ENCODE data around the gene KLHL18. TPM values are rescaled to one million over a fixed set of nuclear protein-coding genes. Genes with fewer than 3 reads are reported as not detected.
"Not testable (repeated sequence)": the region's sequence is repeated elsewhere in the genome, so short reads cannot be mapped to it uniquely, and the experiment has no call there.

The KLHL18 gene
- total and polyA plus RNA-seq, 12 donors = 32.1 to 85.7 (median 45.2) TPM

DNA sequence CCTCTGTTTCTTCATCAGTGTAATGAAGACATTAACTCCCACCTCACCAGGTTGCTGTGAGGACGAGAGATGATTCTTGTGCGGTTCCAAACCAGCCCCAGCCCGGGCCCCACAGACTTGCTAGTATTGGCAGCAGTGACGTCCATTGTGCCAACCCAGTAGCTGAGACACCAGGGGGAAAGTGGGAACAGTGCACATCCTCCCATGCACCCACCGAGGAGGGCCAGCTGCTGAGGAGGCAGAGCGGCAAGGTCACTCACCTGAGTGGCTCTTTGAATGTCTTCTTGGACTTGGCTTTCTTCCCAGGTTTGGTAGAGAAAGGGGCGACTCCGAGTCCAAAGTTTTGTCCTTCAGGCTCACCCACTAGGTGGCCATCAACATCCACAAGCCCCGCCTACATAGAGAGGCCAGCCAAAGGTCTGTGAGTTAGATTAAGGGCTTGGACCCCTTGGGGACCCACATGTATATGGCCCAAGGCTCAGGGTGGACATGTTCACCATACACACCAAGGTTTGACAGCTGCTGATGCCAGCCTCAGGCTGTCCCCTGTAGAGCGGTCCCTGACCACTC lies 38.1 kb upstream of the KLHL18 start:
- TF ChIP-seq, protein P1, sequence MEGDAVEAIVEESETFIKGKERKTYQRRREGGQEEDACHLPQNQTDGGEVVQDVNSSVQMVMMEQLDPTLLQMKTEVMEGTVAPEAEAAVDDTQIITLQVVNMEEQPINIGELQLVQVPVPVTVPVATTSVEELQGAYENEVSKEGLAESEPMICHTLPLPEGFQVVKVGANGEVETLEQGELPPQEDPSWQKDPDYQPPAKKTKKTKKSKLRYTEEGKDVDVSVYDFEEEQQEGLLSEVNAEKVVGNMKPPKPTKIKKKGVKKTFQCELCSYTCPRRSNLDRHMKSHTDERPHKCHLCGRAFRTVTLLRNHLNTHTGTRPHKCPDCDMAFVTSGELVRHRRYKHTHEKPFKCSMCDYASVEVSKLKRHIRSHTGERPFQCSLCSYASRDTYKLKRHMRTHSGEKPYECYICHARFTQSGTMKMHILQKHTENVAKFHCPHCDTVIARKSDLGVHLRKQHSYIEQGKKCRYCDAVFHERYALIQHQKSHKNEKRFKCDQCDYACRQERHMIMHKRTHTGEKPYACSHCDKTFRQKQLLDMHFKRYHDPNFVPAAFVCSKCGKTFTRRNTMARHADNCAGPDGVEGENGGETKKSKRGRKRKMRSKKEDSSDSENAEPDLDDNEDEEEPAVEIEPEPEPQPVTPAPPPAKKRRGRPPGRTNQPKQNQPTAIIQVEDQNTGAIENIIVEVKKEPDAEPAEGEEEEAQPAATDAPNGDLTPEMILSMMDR (IDR thresholded peaks at IDR 0.05) = no peak
- Histone ChIP-seq H3K4me3 (no peak overlapping the region), H3K27me3 (no peaks in the 10 kb centered on the region), H3K36me3 (no peaks in the 10 kb centered on the region), H3K27ac (no peak overlapping the region), H3K4me1 (no peaks in the 10 kb centered on the region), H3K9me3 (no peaks in the 10 kb centered on the region)
- WGBS, 2 donors = 86 to 87% methylated on average over 10 of the region's 10 CpGs
- intact Hi-C loops (cut with DNase I) = no loop called here
- no peak for ATAC-seq
- DNase-seq = no peak

DNA sequence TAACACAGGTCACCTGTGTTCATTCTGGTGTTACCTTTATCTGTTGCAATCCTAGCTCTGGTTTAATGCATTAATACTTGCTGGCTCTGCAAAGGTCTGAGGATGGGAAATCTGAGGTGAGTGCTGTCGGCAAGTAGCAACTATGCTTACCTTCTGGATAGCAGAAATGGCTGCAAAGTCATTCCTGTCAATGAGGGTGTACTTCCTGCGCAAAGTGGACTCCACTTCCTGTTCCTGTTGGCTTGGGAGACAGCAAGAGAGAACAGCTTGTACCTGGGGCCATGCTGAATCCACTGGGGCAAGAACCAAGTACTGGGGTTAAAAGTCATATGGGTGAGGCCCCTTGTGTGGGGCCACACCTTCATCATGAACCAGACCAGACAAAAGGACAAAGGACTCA lies 37.5 kb upstream of the KLHL18 start:
- no peaks in the 10 kb centered on the region for H3K27me3 ChIP-seq
- no peak overlapping the region for H3K4me3 ChIP-seq
- no peak for ATAC-seq

DNA sequence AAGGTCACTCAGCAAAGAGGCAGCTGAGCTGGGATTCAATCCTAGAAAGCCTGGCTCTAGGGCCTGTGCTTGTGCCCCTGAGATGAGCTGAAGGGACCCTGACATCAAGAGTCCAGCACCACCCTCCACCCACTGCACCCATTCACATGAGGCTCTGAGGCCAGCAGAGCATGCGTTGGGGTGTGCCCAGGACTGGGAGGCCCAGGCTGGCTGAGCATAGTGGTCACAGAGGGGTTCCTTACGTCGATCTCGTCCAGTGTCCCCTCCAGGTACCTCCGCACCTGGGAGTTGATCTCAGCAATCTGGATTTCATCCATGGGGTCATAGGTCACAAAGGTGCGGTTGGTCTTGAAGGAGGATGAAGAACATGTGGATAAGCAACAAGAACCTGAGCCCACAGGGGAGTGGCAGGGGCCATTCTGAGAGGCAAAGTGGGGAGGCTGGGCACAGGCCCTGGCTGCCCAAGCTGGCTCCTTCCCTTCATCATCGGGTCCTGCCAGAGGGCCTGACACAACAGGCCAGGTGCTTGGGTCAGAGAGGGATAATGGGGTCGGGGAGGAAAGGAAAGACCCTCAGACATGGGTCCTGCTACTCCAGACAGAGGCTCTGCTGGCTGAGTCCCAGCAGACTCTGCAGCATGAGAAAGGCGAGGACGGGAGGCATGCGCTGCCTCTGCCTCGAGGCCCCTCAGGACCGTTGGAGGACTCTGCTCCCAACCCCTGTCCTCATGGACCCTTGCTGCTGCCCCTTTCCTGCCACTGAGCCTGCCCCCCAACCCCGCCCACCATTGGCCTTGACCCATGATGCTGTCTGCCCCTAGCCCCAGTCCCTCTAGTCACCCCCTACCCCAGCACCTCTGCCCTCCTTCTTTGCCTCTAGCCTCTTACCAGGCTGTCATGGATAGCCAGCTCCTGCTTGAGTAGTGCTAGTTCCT lies 35.3 kb upstream of the KLHL18 start:
- WGBS, 2 donors = 89 to 90% methylated on average over 14 of the region's 14 CpGs
- TF ChIP-seq, protein P1 (IDR thresholded peaks at IDR 0.05) = no peak
- Histone ChIP-seq H3K4me3 (no peak overlapping the region), H3K27me3 (no peaks in the 10 kb centered on the region), H3K36me3 (no peaks in the 10 kb centered on the region), H3K9me3 (no peaks in the 10 kb centered on the region), H3K27ac (no peak overlapping the region), H3K4me1 (no peaks in the 10 kb centered on the region)
- ATAC-seq = no peak
- intact Hi-C loops (cut with DNase I) = no loop called here
- DNase-seq = no peak

More for the DNA sequence above, 37.5 kb upstream of the KLHL18 start:
- Histone ChIP-seq H3K4me1 (no peaks in the 10 kb centered on the region), H3K9me3 (no peaks in the 10 kb centered on the region), H3K36me3 (no peaks in the 10 kb centered on the region), H3K27ac (no peak overlapping the region)
- intact Hi-C loops (cut with DNase I) = no loop called here
- TF ChIP-seq, protein P1 (IDR thresholded peaks at IDR 0.05) = no peak
- no peak for DNase-seq
- WGBS, 2 donors = 93 to 100% methylated on average over 2 of the region's 2 CpGs

DNA sequence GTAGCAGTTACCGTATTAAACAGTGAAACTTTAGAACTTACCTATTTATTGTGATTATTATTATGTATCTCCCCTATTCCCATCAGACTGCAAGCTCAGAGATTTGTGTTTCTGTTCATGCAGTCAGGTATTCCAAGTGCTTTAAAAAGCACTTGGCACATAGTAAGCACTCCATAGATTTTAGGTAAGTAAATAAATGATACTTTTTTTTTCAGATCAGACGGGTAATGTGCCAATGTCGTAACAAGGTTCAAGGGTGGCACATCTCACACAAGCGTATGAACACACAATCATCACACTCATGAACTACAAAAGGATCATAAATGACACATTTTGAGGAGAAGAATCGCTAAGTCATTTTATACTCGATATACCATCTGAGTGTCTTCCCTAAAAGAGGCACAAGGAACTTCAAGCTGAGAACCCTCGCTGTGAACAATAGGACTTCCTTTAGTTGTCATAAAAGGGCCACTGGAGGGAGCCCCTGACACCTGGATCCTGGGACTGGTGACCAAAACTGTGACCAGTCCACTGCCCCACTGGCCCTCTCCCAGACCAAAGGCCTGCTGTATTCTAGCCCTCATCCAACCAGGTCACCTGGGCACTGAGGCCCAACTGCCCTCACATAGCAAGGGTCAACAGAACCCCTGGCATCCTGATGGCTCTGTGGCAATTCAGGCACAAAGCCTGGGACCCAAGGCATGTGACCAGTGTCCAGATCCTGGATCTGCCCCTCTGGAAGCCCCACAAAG lies 32.3 kb upstream of the KLHL18 start:
- 70 to 81% methylated on average over 7 of the region's 7 CpGs for WGBS, 2 donors
- peak; percentile 63 to 89 (median 82) for ATAC-seq

DNA sequence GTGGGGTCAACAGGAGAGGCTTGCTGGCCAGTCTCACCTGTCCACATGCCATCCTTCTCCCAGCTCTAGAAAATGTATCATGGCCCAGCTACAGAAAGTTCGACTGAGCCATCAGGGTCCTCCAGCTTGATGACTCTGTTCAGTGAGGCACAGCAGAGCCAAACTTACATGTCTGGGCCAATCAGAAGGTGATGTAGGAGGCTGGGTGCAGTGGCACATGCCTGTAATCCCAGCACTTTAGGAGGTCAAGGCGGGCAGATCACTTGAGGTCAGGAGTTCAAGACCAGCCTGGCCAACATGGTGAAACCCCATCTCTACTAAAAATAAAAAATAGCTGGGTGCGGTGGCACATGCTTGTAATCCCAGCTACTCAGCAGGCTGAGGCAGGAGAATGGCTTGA lies 31.7 kb upstream of the KLHL18 start:
- WGBS, 2 donors = 60% methylated on average over 3 of the region's 3 CpGs
- not testable (repeated sequence) for H3K36me3 ChIP-seq, H3K4me1 ChIP-seq, H3K27ac ChIP-seq, DNase-seq, H3K9me3 ChIP-seq, H3K4me3 ChIP-seq, H3K27me3 ChIP-seq
- intact Hi-C loops (cut with DNase I) = loop anchor here in 9 of 10 donors (2.0 to 5.0 kb wide), 3 partner anchors 71 to 74 kb away; no protein-coding TSS in a partner anchor
- ATAC-seq = peak in 1 of 8 donors; percentile 7

More for the DNA sequence above, 32.3 kb upstream of the KLHL18 start:
- no peak overlapping the region for H3K27ac ChIP-seq
- no peak overlapping the region for H3K4me3 ChIP-seq
- intact Hi-C loops (cut with DNase I) = loop anchor here in 9 of 10 donors (2.0 to 5.0 kb wide), 3 partner anchors 72 to 74 kb away; no protein-coding TSS in a partner anchor
- H3K36me3 ChIP-seq = no peaks in the 10 kb centered on the region
- H3K27me3 ChIP-seq = no peaks in the 10 kb centered on the region
- peak; percentile 34 to 54 for DNase-seq
- no peaks in the 10 kb centered on the region for H3K9me3 ChIP-seq
- TF ChIP-seq, protein P1 (IDR thresholded peaks at IDR 0.05) = peak; percentile 30 to 74 (median 63)
- H3K4me1 ChIP-seq = no peaks in the 10 kb centered on the region
